Measurements from ENCODE around the gene MSL2. TPM values are rescaled to one million over a fixed set of nuclear protein-coding genes. Genes with fewer than 3 reads are reported as not detected.

MSL2 gene
- total and polyA plus RNA-seq, 2 of the 8 experiments (the other 6 are each of a cell fraction or from before 2014, with no cell fraction given): 9.1 to 41.8 TPM

DNA sequence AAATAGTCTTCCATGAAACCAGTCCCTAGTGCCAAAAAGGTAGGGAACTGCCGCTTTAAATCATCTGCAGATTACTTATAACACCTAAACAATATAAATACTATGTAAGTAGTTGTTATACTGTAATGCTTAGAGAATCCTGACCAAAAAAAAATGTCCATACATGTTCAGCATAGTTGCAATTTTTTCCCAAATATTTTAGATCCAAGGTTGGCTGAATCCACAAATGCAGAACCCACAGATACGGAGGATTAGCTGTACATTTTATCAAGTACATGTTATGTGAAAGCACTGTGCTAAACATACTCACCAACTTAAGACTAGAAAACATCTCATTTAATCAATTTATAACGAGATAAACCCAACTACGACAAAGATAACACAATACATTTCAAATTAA, 9.3 kb downstream of the MSL2 start (continued):
- no peak for TF ChIP-seq SP4 (IDR thresholded peaks at IDR 0.05; ENCODE audit: low read length)
- TF ChIP-seq BACH1 (IDR thresholded peaks at IDR 0.05; ENCODE audit: low read length): no peak
- TF ChIP-seq BRCA1 (IDR thresholded peaks at IDR 0.05; ENCODE audit: low read depth, low read length): no peak
- no peak for TF ChIP-seq TEAD4 (IDR thresholded peaks at IDR 0.05; ENCODE audit: low read depth, low read length)
- no peak for TF ChIP-seq JUN (IDR thresholded peaks at IDR 0.05; ENCODE audit: low read depth, low read length)
- no peak for TF ChIP-seq ASH2L (IDR thresholded peaks at IDR 0.05; ENCODE audit: low read length)
